Astrocyte (in vitro differentiated cells and primary cell): ENCODE results near the gene NABP1. TPM values are rescaled to one million over a fixed set of nuclear protein-coding genes. Genes with fewer than 3 reads are reported as not detected.

Experiments used
- DNase-seq: peaks from one replicate; pipeline ENCODE4 v3.0.0-alpha.2; 2010; ENCODE audit warnings: low read depth
- FAIRE-seq: peaks from 2 replicates; lab custom pipeline; 2011; peaks lifted over from hg19 to GRCh38; lab: Jason Lieb, UNC
- H2AFZ ChIP-seq: 2 replicates; pipeline ENCODE4 v1.6.0; 2012; ENCODE audit warnings: low read depth, low read length, inconsistent platforms
- H3K27ac ChIP-seq: 2 replicates; pipeline ENCODE4 v1.5.1; 2011; ENCODE audit warnings: low read depth, low read length, inconsistent platforms
- H3K27me3 ChIP-seq: 2 replicates; pipeline ENCODE4 v1.6.0; 2011; ENCODE audit warnings: low read length, inconsistent platforms; ENCODE audit not compliant: insufficient read depth
- H3K36me3 ChIP-seq: 2 replicates; pipeline ENCODE4 v1.5.1; 2011; ENCODE audit warnings: low read length, inconsistent platforms; ENCODE audit not compliant: insufficient read depth
- H3K4me1 ChIP-seq: 2 replicates; pipeline ENCODE4 v1.5.1; 2011; ENCODE audit warnings: low read length, inconsistent platforms; ENCODE audit not compliant: insufficient read depth
- H3K4me2 ChIP-seq: 2 replicates; pipeline ENCODE4 v1.6.0; 2012; ENCODE audit warnings: low read length, inconsistent platforms
- H3K4me3 ChIP-seq: 2 replicates; pipeline ENCODE4 v1.5.1; 2011; ENCODE audit warnings: low read depth, mild to moderate bottlenecking, low read length, inconsistent platforms; ENCODE audit not compliant: insufficient read depth
- H3K79me2 ChIP-seq: 2 replicates; pipeline ENCODE4 v1.6.0; 2012; ENCODE audit warnings: mild to moderate bottlenecking, low read length, inconsistent platforms; ENCODE audit not compliant: insufficient read depth
- H3K9ac ChIP-seq: 2 replicates; pipeline ENCODE4 v1.6.0; 2012; ENCODE audit warnings: mild to moderate bottlenecking, low read length, inconsistent platforms
- H3K9me3 ChIP-seq: 2 replicates; pipeline ENCODE4 v1.5.1; 2012; ENCODE audit warnings: low read depth, mild to moderate bottlenecking, low read length, inconsistent platforms; ENCODE audit not compliant: insufficient read depth
- H4K20me1 ChIP-seq: 2 replicates; pipeline ENCODE4 v1.6.0; 2012; ENCODE audit warnings: low read length, inconsistent platforms; ENCODE audit not compliant: insufficient read depth
- H3K27ac Mint-ChIP-seq: one replicate; pipeline ENCODE4 v1.8.0; 2021; ENCODE audit warnings: mild to moderate bottlenecking, mixed read lengths; ENCODE audit not compliant: unreplicated experiment
- H3K27me3 Mint-ChIP-seq: one replicate; pipeline ENCODE4 v1.8.0; 2021; ENCODE audit warnings: low read depth, mixed read lengths; ENCODE audit not compliant: unreplicated experiment
- H3K36me3 Mint-ChIP-seq: one replicate; pipeline ENCODE4 v1.8.0; 2021; ENCODE audit warnings: low read depth, mixed read lengths; ENCODE audit not compliant: unreplicated experiment
- H3K4me1 Mint-ChIP-seq: one replicate; pipeline ENCODE4 v1.8.0; 2021; ENCODE audit warnings: low read depth, mixed read lengths; ENCODE audit not compliant: unreplicated experiment
- H3K4me3 Mint-ChIP-seq: one replicate; pipeline ENCODE4 v1.8.0; 2021; ENCODE audit warnings: mild to moderate bottlenecking, moderate library complexity, mixed read lengths; ENCODE audit not compliant: unreplicated experiment
- H3K9me3 Mint-ChIP-seq: one replicate; pipeline ENCODE4 v1.8.0; 2021; ENCODE audit warnings: mild to moderate bottlenecking, mixed read lengths; ENCODE audit not compliant: unreplicated experiment
- EZH2 ChIP-seq: IDR thresholded peaks from 2 replicates; pipeline ENCODE4 v1.6.1; 2012; ENCODE audit warnings: mild to moderate bottlenecking, low read length, inconsistent platforms; ENCODE audit not compliant: insufficient read depth
- total RNA-seq: library from RNA; stranded (reverse); gene quantifications from 2 replicates; pipeline ENCODE4 v1.2.1, GENCODE V29; 2021
- TF ChIP-seq, protein P1 (sequence below): IDR thresholded peaks from 2 replicates; pipeline ENCODE4 v1.5.1; 2011; ENCODE audit warnings: low read depth, mild to moderate bottlenecking, inconsistent platforms, low read length, moderate library complexity; ENCODE audit not compliant: insufficient read depth

Gene NABP1
- total RNA-seq, 1 donor from 2014 or later: 213 TPM

DNA sequence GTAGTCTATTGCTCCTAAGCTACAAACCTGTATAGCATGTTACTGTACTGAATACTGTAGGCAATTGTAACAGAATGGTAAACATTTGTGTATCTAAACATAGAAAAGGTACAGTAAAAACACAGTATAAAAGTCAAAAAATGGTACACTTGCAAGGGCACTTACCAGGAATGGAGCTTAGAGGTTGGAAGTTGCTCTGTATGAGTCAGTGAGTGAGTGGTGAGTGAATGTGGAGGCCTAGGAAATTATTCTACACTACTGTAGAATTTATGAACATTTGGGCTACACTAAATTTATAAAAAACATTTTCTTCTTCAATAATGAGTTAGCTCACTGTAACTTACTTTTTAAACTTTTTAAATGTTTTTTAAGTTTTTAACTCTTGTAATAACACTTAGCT lies 19.0 kb downstream of the NABP1 start:
- Mint-ChIP-seq H3K4me1 (peaks cover 32% of the 10 kb centered on the region), H3K27me3 (no peaks in the 10 kb centered on the region), H3K27ac (peak overlapping the region; percentile 24), H3K4me3 (no peak overlapping the region), H3K36me3 (no peaks in the 10 kb centered on the region), H3K9me3 (no peaks in the 10 kb centered on the region)
- H3K36me3 ChIP-seq: no peaks in the 10 kb centered on the region
- H3K27me3 ChIP-seq: no peaks in the 10 kb centered on the region
- no peak overlapping the region for H2AFZ ChIP-seq
- TF ChIP-seq, protein P1, sequence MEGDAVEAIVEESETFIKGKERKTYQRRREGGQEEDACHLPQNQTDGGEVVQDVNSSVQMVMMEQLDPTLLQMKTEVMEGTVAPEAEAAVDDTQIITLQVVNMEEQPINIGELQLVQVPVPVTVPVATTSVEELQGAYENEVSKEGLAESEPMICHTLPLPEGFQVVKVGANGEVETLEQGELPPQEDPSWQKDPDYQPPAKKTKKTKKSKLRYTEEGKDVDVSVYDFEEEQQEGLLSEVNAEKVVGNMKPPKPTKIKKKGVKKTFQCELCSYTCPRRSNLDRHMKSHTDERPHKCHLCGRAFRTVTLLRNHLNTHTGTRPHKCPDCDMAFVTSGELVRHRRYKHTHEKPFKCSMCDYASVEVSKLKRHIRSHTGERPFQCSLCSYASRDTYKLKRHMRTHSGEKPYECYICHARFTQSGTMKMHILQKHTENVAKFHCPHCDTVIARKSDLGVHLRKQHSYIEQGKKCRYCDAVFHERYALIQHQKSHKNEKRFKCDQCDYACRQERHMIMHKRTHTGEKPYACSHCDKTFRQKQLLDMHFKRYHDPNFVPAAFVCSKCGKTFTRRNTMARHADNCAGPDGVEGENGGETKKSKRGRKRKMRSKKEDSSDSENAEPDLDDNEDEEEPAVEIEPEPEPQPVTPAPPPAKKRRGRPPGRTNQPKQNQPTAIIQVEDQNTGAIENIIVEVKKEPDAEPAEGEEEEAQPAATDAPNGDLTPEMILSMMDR: no peak
- TF ChIP-seq EZH2: no peak
- FAIRE-seq (no peak), DNase-seq (no peak)
- H3K4me1 ChIP-seq: peaks cover 8% of the 10 kb centered on the region
- H4K20me1 ChIP-seq: no peaks in the 10 kb centered on the region
- H3K79me2 ChIP-seq: no peaks in the 10 kb centered on the region
- H3K27ac ChIP-seq: no peak overlapping the region
- H3K9ac ChIP-seq: no peak overlapping the region
- H3K4me2 ChIP-seq: no peak overlapping the region
- H3K9me3 ChIP-seq: no peaks in the 10 kb centered on the region
- H3K4me3 ChIP-seq: no peak overlapping the region

DNA sequence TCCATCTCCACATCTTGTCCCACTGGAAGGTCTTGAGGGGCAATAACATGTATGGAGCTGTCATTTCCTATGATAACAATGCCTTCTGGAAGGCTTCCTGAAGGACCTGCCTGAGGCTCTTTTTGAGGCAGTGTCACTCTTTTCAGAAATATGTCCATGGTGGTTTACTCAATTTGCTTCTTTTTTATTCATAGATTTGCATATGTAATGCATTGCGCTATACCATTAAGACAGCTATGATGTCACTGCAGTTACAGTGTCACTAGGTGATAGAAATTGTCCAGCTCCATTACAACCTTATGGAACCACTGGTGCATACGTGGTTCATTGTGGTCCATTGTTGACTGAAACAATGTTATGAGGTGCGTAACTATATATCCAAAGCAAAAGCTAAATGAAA lies 19.9 kb downstream of the NABP1 start:
- Histone ChIP-seq H4K20me1 (no peaks in the 10 kb centered on the region), H3K4me1 (peaks cover 7% of the 10 kb centered on the region), H3K4me2 (no peak overlapping the region), H3K4me3 (no peak overlapping the region), H3K9ac (no peak overlapping the region), H3K27me3 (no peaks in the 10 kb centered on the region), H2AFZ (no peak overlapping the region), H3K79me2 (no peaks in the 10 kb centered on the region), H3K27ac (no peak overlapping the region), H3K36me3 (no peaks in the 10 kb centered on the region), H3K9me3 (no peaks in the 10 kb centered on the region)
- no peak overlapping the region for H3K27ac Mint-ChIP-seq
- TF ChIP-seq, protein P1: no peak
- TF ChIP-seq EZH2: no peak
- no peak overlapping the region for H3K4me3 Mint-ChIP-seq
- DNase-seq (no peak), FAIRE-seq (no peak)
- H3K9me3 Mint-ChIP-seq: no peaks in the 10 kb centered on the region
- no peaks in the 10 kb centered on the region for H3K27me3 Mint-ChIP-seq
- H3K36me3 Mint-ChIP-seq: no peaks in the 10 kb centered on the region
- peaks cover 28% of the 10 kb centered on the region for H3K4me1 Mint-ChIP-seq

DNA sequence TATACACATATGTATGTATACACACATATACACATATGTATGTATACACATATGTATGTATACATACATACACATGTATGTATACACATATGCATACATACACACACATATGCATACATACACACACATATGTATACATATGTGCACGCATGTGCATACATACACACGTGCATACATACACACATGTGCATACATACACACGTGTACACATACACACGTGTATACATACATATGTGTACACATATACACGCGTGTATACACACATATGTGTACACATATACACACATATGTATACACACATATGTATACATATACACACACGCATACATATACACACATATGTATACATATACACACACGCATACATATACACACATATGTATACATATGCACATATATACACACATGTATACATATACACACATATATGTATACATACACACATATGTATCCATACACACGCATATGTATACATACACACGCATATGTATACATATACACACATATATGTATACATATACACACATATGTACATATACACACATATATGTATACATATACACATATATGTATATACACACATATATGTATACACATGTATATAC lies 21.5 kb downstream of the NABP1 start:
- no peak overlapping the region for H3K4me3 ChIP-seq
- no peak overlapping the region for H3K27ac ChIP-seq
- peaks cover 7% of the 10 kb centered on the region for H3K4me1 ChIP-seq
- DNase-seq: no peak
- no peak overlapping the region for H3K4me2 ChIP-seq
- H4K20me1 ChIP-seq: no peaks in the 10 kb centered on the region
- FAIRE-seq: peak; percentile 63
- H3K9ac ChIP-seq: no peak overlapping the region
- TF ChIP-seq, protein P1: no peak
- no peak for TF ChIP-seq EZH2
- H3K9me3 ChIP-seq: no peaks in the 10 kb centered on the region
- Mint-ChIP-seq H3K9me3 (no peaks in the 10 kb centered on the region), H3K4me1 (peaks cover 23% of the 10 kb centered on the region), H3K27ac (no peak overlapping the region), H3K27me3 (no peaks in the 10 kb centered on the region), H3K4me3 (no peak overlapping the region), H3K36me3 (no peaks in the 10 kb centered on the region)
- H3K27me3 ChIP-seq: no peaks in the 10 kb centered on the region
- no peaks in the 10 kb centered on the region for H3K36me3 ChIP-seq
- H3K79me2 ChIP-seq: no peaks in the 10 kb centered on the region
- H2AFZ ChIP-seq: no peak overlapping the region
